HG03135 (cell line): ENCODE measurements around the gene NDFIP1.
"Not testable (repeated sequence)": the region's sequence is repeated elsewhere in the genome, so short reads cannot be mapped to it uniquely, and the experiment has no call there.

Source experiments
- ATAC-seq: cut with Tn5 transposase; IDR thresholded peaks from one replicate; pipeline ENCODE4 v1.9.1; 2021; ENCODE audit warnings: mild to moderate bottlenecking, moderate library complexity; ENCODE audit not compliant: unreplicated experiment

NDFIP1 gene

DNA sequence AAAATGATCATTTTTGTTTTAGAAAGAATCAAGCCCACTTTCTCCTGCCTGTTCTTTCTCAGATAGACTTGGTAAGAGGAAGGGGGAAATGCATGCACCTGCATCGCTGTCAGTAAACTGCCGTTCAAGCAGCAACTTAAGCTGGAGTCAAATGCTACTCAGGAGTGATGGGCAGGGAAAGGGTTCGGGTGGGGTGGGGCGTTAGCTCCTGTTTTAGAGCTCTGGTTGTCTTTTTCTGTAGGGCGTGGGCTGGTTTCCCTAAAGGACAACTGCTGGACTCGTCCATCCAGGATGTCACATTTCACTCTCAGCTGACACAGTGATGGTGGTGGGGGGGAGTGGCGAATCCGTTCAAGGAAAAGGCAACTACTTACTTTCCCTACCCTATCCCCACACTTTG is 75.0 kb downstream of the NDFIP1 start:
- no peak for ATAC-seq

- no peak for ATAC-seq
Measured at GRCh38 chr5:142184988-142185387, 76.4 kb downstream of the NDFIP1 start.

DNA sequence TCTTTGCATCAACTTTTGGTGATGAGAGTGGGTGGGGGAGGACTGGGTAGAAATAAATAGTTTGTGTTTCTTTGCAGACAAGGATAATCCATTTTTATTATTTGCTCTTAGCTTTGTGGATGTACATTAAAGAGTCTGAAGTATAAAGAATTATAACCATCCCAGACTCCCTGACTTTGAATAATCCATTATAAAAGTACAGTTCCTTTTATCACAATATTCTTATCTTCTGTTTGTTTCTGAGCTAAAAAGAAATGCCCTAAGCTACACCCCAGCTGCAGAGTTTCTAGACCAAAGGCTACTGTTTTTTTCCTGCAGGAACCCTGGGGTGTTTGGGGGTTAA is 77.9 kb downstream of the NDFIP1 start:
- no peak for ATAC-seq

DNA sequence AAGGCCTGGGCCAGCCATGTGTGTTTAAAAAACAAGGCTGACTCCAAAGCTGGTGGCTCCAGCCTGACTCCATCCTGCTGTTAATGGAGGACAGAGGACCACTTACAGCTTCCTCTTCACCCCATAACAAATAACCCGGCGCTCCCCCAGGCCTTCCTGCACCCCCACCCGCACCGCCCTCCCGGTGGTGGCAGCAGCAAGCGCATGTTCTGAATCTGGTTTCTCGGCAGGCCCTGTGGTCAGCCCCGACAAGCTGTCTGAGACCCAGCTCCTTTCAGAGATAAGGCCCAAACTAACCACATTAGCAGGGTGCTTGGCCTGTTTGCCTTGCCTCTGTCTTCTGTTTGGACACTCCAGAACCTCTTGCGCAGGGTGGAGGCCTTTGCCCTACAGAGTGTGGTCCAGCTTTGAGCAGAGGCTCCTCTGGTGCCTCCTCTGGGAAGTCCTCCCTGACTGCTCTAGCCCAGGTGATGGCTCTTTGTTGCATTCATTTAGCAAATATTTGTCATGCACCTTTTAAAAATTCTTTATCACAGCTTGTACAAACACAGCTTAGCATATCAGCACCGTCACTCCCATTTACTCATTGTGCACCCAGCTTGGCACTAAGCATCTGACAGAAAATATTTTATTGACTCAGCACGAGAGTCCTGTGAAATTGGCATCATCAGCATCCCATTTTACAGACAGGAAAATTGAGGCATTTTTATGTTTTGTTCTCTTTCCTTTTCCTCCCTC is 78.4 kb downstream of the NDFIP1 start:
- ATAC-seq, result no peak

DNA sequence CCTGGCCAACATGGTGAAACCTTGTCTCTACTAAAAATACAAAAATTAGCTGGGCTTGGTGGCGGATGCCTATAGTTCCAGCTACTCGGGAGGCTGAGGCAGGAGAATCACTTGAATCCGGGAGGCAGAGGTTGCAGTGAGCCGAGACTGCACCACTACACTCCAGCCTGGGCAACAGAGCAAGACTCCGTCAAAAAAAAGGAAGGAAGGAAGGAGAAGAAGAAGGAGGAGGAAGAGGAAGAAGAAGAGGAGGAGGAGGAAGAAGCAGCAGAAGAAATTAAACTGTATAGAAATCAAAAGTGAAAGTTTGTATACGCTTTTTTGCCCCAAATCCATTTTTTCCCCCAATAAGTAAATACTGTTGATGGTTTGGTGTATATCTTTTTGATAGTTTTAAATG is 80.1 kb downstream of the NDFIP1 start:
- not testable (repeated sequence) for ATAC-seq

GRCh38 chr5:142189813-142190212 is 81.2 kb downstream of the NDFIP1 start:
- ATAC-seq, result no peak

DNA sequence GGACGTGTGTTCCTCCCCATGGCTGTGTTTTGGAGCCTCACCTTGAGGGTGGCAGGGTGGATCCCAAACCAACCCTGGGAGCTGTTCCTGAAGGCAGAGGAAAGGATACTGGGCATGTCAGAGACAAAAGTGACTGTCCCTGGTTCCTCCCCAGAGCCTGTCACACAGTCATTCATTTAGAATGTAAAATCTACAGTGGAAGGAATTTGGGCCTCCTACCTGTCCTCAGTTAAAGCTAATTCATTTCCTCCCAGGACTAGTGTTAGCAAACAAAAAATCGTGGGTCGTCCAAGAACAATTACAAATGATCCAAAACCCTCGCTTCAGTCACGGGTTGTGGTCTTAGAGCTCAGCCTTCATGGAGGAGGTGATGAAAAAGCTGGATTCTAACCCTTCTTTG is 83.2 kb downstream of the NDFIP1 start:
- no peak for ATAC-seq

DNA sequence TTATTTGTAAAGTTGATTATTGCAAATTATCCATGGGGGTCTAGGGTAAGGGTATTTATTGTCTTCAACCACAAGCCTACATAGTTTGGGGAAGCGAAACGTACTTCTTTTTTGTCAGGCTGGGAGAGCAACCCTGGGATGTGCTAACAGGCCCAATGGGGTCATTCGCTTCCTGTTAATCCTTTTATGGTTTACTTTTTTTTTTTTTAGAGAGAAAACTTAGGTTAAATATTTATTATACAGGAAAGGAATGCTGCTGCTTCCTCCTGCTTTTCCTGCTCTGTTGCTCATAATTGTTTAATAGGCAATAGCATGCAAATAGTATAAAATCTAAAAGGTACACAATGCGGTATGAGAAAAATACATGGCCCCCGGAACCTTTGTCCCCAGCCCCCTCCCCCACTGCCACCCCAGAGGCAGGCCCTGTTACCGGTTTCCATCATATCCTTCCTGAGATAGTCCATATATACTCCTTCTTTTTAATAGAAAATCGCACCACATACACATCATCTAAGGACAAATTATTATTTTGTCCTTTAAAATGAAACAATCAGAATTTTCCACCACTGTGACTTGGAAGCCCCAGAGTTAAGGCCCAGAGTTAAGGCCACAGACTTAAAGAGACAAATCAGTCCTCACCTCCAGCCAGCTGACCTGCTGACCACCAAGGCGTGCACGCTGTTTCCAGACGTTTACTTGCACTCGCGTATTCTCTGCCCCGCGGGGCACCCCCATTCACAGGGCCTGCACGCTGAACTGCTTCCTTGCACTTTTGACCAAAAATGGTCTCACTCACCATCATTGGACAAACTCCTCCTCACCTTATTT is 83.9 kb downstream of the NDFIP1 start:
- ATAC-seq, result no peak

DNA sequence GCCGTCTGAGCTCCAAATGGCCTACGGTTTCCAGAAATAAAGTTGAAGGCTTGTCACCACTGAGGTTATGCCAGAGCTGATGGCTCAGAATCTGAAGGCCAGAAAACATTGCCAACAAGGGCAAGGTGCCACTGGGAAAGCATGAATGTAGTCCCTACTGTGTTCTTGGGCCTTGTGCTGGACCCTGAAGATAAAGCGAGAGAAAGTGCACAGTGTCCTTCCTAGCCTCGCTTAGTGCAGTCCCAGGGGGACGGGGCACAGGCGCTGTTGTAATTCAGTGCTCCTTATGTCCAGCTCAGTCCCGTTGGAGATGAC is 84.5 kb downstream of the NDFIP1 start:
- ATAC-seq, result no peak

DNA sequence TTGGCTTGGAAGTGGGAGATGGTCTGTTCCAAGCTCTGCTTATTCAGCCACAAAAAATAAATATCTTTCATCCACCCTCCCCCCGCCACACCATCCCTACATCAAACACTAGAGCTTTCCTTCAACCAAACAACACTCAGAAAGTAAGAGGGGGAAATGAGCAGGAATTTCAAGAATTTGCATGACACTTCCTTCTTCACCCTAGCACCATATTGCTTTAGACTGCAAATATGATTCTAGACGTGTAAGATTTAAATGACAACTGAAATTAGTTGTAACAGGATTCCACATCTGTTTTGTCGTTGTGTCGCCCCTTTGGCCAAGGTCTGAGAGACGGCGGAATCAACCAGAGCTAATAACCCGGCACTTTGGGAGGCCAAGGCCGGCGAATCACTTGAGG is 88.5 kb downstream of the NDFIP1 start:
- no peak for ATAC-seq

- ATAC-seq, result no peak
Measured at GRCh38 chr5:142197781-142198180, 89.2 kb downstream of the NDFIP1 start.

DNA sequence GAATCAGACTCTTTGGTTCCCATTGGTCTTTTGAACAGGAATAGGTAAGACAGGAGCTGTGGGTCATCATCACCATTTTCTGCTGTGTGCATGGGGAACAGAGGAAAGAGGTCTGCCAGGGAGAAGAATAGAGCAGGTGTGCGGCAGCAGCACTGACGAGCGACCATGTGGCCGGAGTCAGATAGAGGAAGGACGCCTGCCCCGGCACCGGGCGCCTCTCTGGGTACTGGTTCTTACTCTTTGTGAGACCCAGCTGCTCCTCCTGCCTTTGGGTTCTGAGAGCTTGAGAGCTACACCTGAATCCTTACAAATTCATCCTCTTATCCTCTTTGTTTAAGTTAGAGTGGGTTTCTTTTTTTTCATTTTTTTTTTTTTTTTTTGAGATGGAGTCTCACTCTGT is 90.8 kb downstream of the NDFIP1 start:
- ATAC-seq, result no peak

- ATAC-seq, result no peak
Measured at GRCh38 chr5:142200387-142200786, 91.8 kb downstream of the NDFIP1 start.

GRCh38 chr5:142201471-142201887 is 92.9 kb downstream of the NDFIP1 start:
- ATAC-seq, result no peak

- ATAC-seq, result no peak
Measured at GRCh38 chr5:142202282-142202681, 93.7 kb downstream of the NDFIP1 start.
